Measurements from ENCODE around the gene CAMTA1.

- TF ChIP-seq, protein P1, sequence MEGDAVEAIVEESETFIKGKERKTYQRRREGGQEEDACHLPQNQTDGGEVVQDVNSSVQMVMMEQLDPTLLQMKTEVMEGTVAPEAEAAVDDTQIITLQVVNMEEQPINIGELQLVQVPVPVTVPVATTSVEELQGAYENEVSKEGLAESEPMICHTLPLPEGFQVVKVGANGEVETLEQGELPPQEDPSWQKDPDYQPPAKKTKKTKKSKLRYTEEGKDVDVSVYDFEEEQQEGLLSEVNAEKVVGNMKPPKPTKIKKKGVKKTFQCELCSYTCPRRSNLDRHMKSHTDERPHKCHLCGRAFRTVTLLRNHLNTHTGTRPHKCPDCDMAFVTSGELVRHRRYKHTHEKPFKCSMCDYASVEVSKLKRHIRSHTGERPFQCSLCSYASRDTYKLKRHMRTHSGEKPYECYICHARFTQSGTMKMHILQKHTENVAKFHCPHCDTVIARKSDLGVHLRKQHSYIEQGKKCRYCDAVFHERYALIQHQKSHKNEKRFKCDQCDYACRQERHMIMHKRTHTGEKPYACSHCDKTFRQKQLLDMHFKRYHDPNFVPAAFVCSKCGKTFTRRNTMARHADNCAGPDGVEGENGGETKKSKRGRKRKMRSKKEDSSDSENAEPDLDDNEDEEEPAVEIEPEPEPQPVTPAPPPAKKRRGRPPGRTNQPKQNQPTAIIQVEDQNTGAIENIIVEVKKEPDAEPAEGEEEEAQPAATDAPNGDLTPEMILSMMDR (IDR thresholded peaks at IDR 0.05; ENCODE audit: insufficient read depth, low read length, poor library complexity, severe bottlenecking), result no peak
- no peak for TF ChIP-seq EZH2phosphoT487 (conservative IDR thresholded peaks at IDR 0.05; ENCODE audit: low read length)
Measured at GRCh38 chr1:7403265-7404045, 618.2 kb downstream of the CAMTA1 start.

All from SU-DHL-6 (cell line).